VCaP (cell line): Measurements from ENCODE around the gene DNAJC5.

ENCODE experiments used
- H3K27ac ChIP-seq: fragments of 450-650 bp; 2 replicates; pipeline ENCODE4 v1.5.1; 2017
- CTCF ChIP-seq: fragments of 450-650 bp; conservative IDR thresholded peaks from 2 replicates; pipeline ENCODE4 v1.5.1; 2017; ENCODE audit warnings: mild to moderate bottlenecking, moderate library complexity

Gene DNAJC5

GRCh38 chr20:63859166-63859699, 35.7 kb upstream of the DNAJC5 start:
- H3K27ac ChIP-seq, result no peak overlapping the region
- TF ChIP-seq CTCF, result no peak; the same call in 1 of the 2 replicates

GRCh38 chr20:63860325-63861051, 34.4 kb upstream of the DNAJC5 start:
- H3K27ac ChIP-seq, result no peak overlapping the region
- TF ChIP-seq CTCF, result no peak

- no peak for TF ChIP-seq CTCF
- H3K27ac ChIP-seq, result 0 out of 2 replicates have a peak within 1 kb of the TSS, but pooled peaks have one; percentile 99
These were observed 33.5 kb upstream of the DNAJC5 start, which contains the start of gene ABHD16B for GRCh38 chr20:63861365-63861934. Gene ABHD16B, plus strand, starts transcription at chr20:63861498. Its CDS starts 43 bp downstream, at chr20:63861541.

GRCh38 chr20:63861981-63862901, 32.7 kb upstream of the DNAJC5 start:
- TF ChIP-seq CTCF, result no peak
- peak overlapping the region; percentile 99 for H3K27ac ChIP-seq

- H3K27ac ChIP-seq, result peak overlapping the region; percentile 99
- no peak for TF ChIP-seq CTCF
These were observed 31.7 kb upstream of the DNAJC5 start for GRCh38 chr20:63863021-63863797.

GRCh38 chr20:63863798-63864544, 31.0 kb upstream of the DNAJC5 start:
- H3K27ac ChIP-seq, result peak overlapping the region; percentile 99
- peak; percentile 87 for TF ChIP-seq CTCF
